ENCODE results near the gene NCK2. TPM values are rescaled to one million over a fixed set of nuclear protein-coding genes. Genes with fewer than 3 reads are reported as not detected.

NCK2 gene
- polyA plus RNA-seq, 3 donors = 60.5 to 72.6 (median 65.2) TPM

DNA sequence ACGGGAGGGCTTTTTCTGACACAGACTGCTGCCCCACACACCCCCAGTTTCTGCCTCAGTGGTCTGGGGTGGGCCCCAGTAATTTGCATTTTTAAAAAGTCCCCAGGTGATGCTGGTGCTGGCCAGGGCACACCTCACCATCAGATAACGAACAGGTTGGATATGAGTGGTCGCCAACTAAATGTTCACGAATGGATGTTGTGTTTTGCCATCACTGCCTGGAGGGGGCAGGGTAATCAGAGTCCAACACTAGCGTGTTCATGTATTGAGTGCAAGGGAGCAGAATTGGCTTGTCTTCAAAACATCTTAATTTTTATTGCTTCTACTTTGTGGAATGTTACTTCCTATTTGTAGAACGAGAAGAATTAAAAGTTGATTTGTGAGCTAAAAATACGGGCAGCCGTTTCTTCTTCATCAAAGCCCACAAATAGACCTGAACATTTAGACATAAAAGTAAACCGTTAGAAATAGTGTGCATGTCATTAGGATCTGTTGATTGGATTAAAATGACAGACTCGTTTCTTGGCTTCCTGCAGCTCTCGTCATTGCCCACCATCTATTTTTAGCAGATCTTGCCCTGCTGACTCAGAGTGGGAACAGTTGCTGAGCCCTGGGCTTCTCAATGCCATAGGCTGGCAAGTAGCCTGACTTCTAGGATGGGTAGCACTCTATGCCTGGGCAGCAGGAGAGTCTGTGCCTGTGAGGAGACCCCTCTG, 45.2 kb downstream of the NCK2 start:
- peak; percentile 58 for DNase-seq

DNA sequence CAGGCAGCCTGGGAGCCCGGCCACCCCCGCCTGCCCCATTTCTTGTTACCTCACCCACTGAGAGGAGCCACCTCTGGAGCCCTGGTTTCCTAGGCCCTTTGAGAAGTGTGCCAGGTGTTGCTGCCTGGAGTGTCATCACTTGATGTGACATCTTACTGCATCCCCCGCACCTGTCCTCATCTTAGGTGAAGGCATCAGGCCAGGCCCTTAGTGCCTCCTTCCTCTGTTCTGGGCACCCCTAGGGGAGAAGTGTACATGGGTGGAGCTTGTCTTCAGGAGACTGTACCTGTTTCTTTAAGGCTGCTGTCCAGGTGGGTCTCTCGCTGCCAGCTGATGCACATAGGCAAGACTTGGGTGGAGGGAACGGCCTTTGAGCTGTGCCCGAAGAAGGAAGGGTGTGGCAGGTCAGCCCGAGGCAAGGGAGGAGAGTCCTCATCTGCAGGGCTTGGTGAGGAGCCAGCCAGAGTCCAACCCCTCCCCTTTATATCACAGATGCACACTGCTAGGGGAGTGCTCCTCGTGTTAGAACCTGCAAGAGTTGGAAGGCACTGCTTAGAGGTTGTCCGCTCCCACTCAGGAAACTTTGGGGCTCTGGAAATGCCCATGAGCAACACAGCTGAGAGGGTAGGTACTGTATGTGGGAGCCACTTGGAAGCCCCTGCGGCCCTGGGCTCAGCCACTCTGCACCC, 45.9 kb downstream of the NCK2 start:
- DNase-seq = no peak

DNA sequence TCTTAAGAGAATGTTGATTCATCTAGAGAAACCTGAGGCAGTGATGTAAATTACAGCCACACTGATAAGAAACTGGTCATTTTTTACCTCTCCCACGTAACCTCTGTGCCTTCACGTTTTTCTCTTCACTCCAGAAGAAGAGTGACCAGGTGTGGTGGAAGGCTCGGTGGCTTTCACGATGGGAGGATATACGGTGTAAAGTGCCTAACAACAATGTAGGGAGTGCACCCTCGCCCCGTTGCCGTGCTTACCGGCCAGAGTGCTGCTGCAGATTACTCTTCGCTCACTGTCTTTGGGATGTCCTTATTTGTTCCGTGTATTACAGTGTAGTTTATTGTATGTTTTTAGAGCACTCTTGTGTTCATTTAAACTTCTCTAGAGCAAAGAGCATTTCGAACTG, 46.5 kb downstream of the NCK2 start:
- no peak for DNase-seq

DNA sequence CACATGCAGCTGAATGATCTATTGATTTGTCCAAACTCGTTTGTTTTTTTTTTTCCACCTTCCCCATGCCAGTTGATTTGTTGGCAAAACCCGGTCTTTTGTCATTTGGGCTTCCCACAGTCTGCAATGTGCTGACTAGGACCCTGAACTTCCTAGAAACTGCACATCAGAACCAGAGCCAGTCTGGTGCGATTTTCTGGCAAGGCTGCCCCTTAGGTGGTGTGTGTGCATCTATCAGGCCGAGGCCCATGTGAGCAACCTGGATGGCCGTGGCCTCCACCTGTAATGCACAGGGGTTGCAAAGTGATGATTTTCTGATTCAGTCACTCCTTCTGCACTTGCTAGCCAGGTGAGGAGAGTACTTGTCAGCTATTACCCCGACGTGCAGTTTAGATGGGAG, 47.8 kb downstream of the NCK2 start:
- DNase-seq = no peak

DNA sequence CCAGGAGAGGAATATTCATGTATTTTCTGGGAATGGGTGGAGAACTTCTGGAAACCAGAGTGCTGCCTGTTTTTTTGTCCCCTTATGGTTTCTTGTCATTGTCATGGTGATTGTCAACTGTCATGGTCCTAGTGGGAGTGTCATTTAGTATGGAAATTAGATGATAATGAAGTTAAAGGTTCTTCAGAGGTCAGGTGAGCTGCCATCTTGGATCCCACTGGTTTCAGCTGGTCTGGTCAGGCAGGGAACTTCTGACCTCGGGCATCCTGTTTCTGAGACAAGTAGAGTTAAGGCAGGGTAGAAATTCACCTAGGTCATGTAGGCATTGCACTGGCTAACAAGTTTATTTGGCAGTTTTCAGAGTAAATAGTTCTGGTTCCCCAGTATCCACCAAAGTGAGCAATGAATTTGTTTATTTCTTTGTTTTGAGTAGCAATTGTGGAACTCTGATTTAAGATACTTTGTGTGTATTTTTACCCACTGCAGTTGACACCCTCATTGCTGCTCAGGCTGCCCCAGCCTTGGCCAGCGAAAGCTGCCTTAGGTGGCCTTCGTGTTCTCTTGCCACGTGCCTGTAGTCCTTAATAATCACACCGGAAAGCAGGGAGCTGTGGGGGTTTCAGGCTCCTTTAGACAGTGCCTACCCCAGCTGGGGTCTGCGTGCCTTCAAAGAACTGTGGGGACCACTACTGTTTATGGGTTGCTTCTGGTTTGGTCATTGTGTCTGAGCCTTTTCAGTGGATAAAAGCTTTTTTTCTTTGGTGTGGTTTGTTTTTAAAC, 48.7 kb downstream of the NCK2 start:
- DNase-seq = no peak

DNA sequence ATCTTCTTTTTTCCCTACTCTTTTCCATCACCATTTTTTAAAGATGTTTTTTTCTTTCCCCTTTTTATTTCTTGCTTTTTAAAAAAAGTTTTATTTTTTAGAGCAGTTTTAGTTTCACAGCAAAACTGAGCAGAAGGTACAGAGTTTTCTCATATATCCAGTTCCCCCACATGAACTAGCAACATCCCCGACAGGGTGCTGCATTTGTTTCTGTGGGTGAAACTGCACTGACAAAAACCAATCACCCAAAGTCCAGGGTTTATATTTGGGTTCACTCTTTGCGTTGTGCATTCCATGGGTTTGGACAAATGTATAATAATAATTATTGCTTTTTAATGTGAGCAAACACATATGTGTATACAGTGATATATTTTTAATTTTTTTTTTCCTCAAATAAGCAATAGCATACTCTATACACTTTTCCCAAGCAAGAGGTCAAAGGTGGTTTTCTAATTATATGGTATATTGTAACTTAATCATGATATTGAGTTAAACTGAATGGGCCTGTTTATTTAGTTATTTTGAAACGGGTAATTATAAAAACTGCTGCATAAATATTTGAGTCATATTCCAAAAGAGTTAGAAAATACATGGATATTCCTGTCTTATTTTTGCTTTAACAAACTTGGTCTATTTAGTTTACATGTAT, 50.3 kb downstream of the NCK2 start:
- no peak for DNase-seq

DNA sequence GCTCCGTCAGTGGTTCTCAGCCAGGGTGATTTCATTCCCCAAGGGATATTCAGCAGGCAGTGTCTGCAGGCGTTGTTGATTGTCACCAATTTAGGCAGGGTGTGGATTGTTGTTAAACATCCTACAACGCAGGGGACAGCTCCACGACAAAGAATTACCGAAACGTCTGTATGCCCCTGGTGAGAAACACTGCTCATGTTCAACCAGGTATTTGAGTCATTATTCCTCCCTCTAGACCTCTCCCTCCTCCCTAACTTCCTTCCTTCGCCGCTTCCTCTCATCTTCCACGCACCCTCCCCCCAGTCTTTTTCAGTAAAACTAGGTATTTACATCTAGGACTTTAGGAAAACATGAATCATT, 50.8 kb downstream of the NCK2 start:
- no peak for DNase-seq

DNA sequence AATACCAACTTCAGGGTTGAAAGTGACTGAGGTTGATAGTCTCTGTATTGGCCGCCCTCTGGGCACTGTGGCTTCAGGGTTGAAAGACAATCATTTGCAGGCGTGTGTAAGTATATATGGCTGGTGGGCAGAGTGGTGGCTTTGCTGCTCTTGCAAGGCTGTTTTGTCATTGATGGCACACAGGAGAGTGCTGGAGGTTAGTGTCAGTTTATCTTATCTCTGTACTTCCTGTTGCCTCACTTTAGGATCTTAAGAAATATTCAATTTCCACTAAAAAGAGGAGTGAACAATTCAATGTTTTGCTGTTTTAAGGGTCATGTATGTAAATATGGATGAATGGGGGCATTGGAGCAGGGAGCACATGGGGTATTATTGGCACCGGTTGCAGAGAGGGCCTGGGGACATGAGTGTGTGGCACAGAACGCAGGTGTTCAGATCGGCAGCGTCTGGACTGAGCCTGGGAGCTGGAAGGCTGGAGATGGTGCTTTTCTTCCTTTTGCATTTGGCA, 51.5 kb downstream of the NCK2 start:
- no peak for DNase-seq

DNA sequence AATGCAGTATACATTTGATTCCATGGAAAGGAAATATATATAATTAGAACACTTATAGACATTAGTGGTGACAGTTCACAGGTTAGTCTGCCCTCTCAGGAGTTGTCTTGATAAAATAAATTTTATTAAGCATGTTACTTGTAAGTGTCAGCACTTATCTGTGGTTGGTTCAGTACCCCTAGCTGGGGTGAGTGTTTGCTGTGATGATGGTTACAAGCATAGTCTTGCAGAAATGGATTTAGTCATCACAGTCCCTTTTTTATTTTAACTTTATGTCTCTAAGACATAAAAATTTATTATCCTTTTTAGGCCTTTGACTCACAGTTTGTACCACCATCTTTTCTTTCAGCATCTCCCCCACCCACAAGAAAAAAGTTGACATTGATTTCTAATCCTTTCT, 52.1 kb downstream of the NCK2 start:
- no peak for DNase-seq

DNA sequence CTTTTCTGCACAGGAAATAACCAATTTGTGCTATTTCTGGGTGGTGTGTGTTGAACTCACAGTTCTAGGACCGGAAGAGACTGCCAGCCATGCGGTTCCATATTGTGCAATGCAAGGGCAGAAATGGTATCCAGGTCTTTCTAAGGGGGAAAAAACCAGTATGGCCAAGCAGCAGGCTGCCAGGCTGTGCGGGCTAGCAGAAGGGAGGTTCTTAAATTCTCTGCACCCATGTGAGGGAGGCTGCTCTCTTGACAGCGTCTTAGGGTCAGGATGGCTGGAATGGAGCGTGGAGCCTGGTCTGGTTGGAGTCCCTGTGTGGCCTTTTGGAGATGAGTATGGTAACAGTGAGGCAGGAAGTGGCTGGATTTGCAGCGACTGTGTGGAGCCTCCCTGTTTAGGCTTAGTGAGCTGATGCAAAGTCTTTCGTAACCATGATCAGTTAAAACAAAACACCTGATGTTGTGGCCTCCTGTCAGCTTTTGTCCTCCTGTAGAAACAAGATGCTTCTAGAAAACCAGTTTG, 52.6 kb downstream of the NCK2 start:
- DNase-seq = no peak

DNA sequence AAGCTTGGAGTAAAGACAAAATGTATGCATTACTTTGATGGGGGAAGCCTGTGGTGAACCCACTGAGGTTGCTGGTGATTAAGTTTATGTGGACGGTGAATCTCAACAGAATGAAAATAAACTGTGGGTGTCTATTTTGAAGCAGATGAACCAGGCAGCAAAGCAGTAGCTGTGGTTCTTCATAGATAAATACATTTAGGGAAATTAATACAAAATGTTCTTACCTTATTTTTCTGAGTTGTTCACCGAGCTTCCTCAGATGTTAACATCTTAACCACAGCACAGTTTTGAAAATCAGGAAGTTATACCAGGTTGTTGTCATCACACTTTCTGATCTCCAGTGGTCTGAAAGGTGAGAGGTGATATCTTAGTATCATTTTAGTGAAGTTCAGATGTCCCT, 53.9 kb downstream of the NCK2 start:
- no peak for DNase-seq

DNA sequence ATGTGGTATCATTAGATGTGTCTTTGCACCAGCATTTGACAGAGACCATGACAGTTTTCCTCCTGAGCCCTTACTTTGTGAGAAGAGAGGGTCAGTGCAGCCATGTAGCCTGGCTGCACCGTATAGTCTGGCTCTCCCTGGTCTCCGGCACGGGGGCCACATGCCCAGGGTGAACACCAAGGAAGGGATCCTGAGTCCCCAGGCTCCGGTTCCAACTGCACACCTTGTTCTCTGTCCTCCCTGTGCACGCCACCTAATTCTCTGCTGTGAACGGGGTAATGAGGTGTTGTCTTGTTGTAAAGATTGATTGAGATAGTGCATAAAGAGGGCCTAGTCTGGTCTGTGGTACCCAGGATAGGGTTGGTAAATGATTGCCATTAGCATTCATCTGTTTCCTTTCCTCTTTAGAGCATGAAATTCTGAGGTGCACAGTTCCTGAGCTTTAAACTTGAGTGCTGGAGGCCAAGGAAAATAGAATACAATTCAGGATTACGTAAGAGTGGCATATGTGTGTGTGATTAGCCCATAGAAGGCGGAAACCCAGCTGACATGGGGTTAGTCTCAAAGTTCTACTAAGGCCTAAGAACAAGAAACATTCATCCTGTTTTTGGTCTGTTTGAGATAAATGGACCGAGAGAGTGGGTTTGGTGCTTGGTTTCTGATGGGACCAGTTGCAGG, 55.5 kb downstream of the NCK2 start:
- no peak for DNase-seq

DNA sequence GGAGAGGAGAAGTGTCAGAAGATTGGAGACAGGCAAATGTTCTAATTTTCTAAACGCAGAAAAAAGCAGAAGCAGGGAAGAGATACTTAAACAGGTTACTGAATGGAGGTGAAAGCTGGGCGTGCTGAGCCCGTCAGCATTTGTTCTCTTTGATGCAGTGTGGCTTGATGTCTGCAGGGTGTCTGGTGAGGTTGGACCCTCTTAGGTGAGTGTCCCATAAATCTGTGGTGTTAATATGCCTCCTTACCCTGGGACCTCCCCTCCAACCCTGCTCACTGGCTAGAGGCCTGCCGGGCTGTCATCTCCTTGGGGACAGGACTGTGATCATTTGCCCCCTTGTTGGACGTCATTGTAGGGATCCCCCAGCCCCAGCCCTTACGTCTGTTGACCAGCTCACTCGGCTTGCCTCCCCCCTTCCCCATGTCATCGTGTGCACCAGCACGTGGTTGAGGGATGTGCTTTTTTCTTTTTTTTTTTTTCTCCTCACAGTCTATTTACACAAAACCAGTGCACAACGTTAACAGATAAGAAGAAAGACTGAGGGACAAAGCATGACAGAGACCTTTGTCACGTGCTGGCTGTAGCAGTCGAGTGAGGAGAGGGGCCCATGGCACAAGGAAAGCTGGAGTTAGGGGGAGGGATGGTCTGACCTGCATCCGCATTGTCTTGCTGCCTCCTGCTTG, 56.4 kb downstream of the NCK2 start:
- no peak for DNase-seq

DNA sequence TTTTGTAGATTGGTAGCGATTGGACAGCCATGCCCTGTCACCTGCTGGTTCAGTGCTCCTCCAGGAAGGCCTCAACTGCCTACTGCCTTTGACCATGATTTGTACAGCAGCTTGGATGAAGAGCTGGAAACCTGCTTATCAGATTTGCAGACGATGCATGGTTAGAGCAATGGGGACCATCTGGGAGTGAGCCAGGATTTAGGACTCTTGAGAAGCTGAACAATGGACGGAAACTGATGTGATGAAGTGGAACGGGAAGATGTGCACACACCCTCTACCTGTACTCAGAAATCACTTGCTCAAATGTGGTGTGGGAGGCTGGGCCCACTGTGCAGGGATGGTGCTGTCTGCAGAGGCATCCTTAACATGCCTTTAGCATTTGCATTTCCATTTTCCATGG, 57.2 kb downstream of the NCK2 start:
- DNase-seq = no peak

DNA sequence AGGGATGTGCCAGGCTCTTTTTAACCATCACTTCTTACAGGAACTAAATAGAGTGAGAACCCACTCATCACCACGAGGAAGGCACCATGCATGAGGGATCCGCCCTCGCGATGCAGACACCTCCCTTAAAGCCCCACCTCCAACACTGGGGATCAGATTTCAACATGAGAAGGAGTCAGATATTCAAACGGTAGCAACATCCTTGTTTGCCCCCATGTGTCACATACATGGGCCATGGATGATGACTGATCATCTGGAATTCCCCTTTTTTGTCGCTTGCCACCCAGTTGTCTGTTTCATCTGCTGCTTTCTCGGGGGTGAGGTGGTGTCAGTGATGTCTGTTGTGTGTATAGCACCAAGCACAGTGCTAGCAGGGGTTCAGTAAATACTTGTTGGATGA, 57.9 kb downstream of the NCK2 start:
- DNase-seq = no peak

DNA sequence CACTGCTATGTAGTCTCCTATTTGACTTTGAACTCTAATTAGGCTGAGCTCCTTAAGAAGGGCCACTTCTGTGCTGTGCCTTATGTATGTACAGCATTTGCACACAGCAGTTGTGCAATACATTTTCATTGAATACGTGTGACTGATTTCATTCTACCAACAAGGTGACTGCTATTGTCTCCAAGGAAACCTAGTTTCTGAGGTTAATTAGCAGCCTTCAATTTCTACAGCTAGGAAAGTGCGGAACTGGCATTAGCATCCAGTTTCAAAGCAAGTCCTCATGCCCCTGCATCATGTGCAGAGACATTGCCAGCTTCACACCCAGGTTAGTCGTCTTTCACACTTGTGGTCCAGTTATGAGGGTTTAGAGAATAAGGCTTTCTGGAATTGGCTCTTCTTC, 58.6 kb downstream of the NCK2 start:
- DNase-seq = no peak

DNA sequence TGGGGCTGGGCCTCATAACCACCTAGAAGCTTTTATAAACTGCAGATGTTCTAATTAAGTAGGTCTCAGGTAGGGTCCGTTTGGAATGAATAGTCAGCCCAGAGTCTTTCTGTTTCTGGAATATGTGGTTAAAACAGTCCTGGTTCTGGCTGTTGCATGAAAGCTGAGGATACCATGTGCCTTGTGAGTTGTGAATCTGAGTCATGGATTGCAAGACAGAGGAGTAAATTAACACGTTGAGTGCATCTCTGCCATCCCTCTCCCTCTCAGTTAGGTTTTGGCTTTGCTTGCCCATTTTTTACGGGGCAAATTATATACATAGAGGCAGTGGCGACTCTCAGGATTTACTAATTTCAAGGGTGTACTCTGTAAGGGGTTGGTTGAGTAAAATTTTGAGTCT, 59.1 kb downstream of the NCK2 start:
- DNase-seq = no peak

DNA sequence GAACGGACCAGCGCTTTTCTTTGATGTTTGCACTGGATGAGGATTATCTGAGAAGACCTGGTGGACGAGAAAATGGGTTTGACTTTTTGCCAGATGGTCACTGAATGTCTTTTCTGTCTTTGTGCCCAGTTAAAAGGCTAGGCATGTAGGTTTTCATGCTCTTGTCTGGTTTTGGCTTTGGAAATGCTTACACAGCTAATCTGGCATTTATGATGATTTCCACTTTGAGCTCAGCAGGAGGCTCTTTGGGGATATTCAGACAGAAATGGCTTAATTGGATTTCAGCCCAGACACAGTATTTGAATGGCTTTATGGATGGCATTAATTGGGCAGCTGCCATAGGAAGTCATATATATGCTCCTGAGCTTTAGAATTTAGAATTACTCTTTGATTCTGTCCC, 59.6 kb downstream of the NCK2 start:
- no peak for DNase-seq

DNA sequence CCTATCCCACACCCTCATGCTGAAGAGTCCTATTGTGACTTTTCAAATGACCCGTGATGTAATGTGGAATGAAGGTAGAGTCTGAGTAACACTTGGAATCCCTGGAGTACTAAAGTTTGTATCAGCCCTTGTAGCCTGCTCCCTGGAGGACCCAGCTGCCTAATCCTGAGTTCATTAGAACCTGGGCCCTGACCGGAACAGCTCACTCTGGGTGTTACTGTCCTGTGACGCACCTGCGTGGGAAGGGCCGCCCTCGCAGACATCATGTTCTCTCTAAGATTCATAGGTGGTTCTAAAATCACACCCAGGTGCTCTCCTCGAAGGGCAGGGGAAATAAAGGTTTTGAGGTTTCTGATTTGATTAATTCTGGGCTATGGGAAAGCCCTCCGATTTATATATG, 62.3 kb downstream of the NCK2 start:
- no peak for DNase-seq

DNA sequence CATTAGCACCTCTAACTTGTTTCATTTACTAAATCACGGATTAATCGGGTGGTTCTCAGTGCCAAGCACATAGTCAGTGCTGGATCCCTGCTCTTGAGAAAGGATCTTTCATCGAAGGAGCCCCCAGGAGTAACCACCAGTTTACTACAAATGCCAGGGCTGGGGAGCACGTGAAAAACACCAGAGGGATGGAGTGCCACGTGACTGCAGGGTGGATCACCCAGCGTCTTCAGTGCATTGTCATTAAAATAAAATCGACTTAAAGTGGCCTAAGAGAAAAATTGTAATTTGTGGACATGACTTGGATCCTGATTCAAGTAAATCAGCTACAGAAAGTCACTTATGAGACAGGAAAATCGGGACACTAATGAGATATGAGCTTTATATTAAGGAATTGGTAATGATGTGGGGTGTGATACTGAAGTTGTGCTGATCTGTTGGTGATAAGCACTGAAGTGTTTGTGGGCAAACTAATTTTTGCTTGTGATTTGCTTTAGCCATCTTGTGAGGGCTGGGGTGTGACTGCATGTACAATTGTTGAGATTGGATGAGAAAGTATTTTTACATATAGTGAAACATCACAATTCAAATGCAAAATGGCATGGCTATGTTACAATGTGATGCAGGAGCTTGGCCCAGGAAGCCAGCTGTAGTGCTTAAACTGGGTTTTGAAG, 63.8 kb downstream of the NCK2 start:
- DNase-seq = no peak

DNA sequence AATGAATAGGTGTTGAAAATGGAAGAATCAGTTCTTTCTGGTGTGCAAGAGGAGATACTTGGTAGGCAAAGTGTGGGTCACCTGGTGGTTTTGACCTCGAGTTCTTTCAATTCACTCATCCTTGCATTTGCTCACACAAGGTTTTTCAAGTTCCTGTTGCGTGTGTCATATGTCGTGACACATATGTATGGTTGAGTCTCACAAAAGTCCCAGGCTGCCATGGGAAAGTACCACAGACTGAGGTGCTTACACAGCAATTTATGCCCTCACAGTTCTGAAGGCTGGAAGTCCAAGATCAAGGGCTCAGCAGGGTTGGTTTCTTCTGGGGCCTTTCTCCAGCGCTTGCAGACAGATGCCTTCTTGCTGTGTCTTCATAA, 64.4 kb downstream of the NCK2 start:
- DNase-seq = no peak

Data from renal pelvis (tissue), 4 donors.